ENCODE data around the gene MUC22. TPM values are rescaled to one million over a fixed set of nuclear protein-coding genes. Genes with fewer than 3 reads are reported as not detected.

The MUC22 gene
- total and polyA plus RNA-seq, 3 donors from 2014 or later: 0.21 to 0.87 (median 0.31) TPM

GRCh38 chr6:31033075-31033474 is 22.8 kb downstream of the MUC22 start:
- TF ChIP-seq CTCF (IDR thresholded peaks at IDR 0.05) (no peak), POLR2A (IDR thresholded peaks at IDR 0.05) (no peak)
- H3K27me3 ChIP-seq: no peaks in the 10 kb centered on the region
- intact Hi-C loops (cut with DNase I; ENCODE audit: low total_unique reads): no loop called here
- H3K36me3 ChIP-seq (ENCODE audit: low read depth, missing control alignments): no peaks in the 10 kb centered on the region
- WGBS, 2 donors: 90 to 92% methylated on average over 4 of the region's 4 CpGs
- no peak overlapping the region for H3K27ac ChIP-seq
- H3K4me3 ChIP-seq: no peak overlapping the region
- no peak for DNase-seq
- H3K4me1 ChIP-seq: no peaks in the 10 kb centered on the region
- H3K9me3 ChIP-seq: no peaks in the 10 kb centered on the region

- TF ChIP-seq POLR2A (IDR thresholded peaks at IDR 0.05): no peak
- no peak for TF ChIP-seq CTCF (IDR thresholded peaks at IDR 0.05)
- DNase-seq: no peak
- 43 to 60% methylated on average over 4 of the region's 4 CpGs for WGBS, 2 donors
- Histone ChIP-seq H3K27ac (no peak overlapping the region), H3K27me3 (no peaks in the 10 kb centered on the region), H3K36me3 (ENCODE audit: low read depth, missing control alignments) (no peaks in the 10 kb centered on the region), H3K4me1 (no peaks in the 10 kb centered on the region), H3K4me3 (no peak overlapping the region), H3K9me3 (no peaks in the 10 kb centered on the region)
- intact Hi-C loops (cut with DNase I; ENCODE audit: low total_unique reads): no loop called here
Observed at GRCh38 chr6:31035862-31036497, 25.7 kb downstream of the MUC22 start.

GRCh38 chr6:31037169-31037568 is 26.9 kb downstream of the MUC22 start:
- Histone ChIP-seq H3K27ac (no peak overlapping the region), H3K9me3 (no peaks in the 10 kb centered on the region), H3K27me3 (no peaks in the 10 kb centered on the region), H3K4me3 (no peak overlapping the region), H3K36me3 (ENCODE audit: low read depth, missing control alignments) (no peaks in the 10 kb centered on the region), H3K4me1 (no peaks in the 10 kb centered on the region)
- 73 to 81% methylated on average over 7 of the region's 7 CpGs for WGBS, 2 donors
- intact Hi-C loops (cut with DNase I; ENCODE audit: low total_unique reads): no loop called here
- DNase-seq: no peak
- no peak for TF ChIP-seq POLR2A (IDR thresholded peaks at IDR 0.05)
- no peak for TF ChIP-seq CTCF (IDR thresholded peaks at IDR 0.05)

GRCh38 chr6:31037682-31038081 is 27.4 kb downstream of the MUC22 start:
- Histone ChIP-seq H3K36me3 (ENCODE audit: low read depth, missing control alignments) (no peaks in the 10 kb centered on the region), H3K27me3 (no peaks in the 10 kb centered on the region), H3K9me3 (no peaks in the 10 kb centered on the region), H3K4me3 (no peak overlapping the region), H3K4me1 (no peaks in the 10 kb centered on the region), H3K27ac (no peak overlapping the region)
- intact Hi-C loops (cut with DNase I; ENCODE audit: low total_unique reads): no loop called here
- WGBS, 2 donors: 39 to 47% methylated on average over 3 of the region's 3 CpGs
- TF ChIP-seq POLR2A (IDR thresholded peaks at IDR 0.05): no peak
- no peak for DNase-seq

- Histone ChIP-seq H3K27ac (no peak overlapping the region), H3K4me1 (peaks cover 3% of the 10 kb centered on the region), H3K27me3 (no peaks in the 10 kb centered on the region), H3K4me3 (no peak overlapping the region), H3K36me3 (ENCODE audit: low read depth, missing control alignments) (no peaks in the 10 kb centered on the region), H3K9me3 (no peaks in the 10 kb centered on the region)
- no peak for DNase-seq
- 88 to 94% methylated on average over 8 of the region's 8 CpGs for WGBS, 2 donors
- intact Hi-C loops (cut with DNase I; ENCODE audit: low total_unique reads): no loop called here
- TF ChIP-seq CTCF (IDR thresholded peaks at IDR 0.05): no peak
- no peak for TF ChIP-seq POLR2A (IDR thresholded peaks at IDR 0.05)
Observed at GRCh38 chr6:31038559-31038958, 28.3 kb downstream of the MUC22 start.
